GM20000 (cell line): ENCODE measurements around the gene TRAPPC1.

Experiments used
- DNase-seq: peaks from one replicate; pipeline ENCODE4 v3.0.0; 2012; ENCODE audit warnings: low spot score
- TF ChIP-seq, protein P1 (sequence below): IDR thresholded peaks from 2 replicates; pipeline ENCODE4 v1.5.1; 2012; ENCODE audit warnings: mild to moderate bottlenecking, control low read depth; ENCODE audit errors: extremely low read depth, missing control alignments

The TRAPPC1 gene

DNA sequence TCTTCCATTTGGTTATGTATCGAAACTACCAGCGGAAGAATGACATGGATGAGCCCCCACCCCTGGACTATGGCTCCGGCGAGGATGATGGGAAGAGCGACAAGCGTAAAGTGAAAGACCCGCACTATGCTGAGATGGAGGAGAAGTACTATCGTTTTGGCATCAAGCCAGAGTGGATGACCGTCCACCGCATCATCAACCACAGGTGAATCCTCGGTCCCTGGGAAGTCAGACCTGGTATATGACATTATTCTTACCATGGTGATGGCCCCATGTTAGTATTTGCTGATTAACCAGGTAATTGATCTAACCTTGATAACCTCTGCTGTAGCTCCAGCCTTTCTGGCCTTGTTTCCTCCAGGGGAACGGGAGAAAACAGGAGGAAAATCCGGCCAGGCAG, 34.7 kb downstream of the TRAPPC1 start:
- DNase-seq: no peak
- TF ChIP-seq, protein P1, sequence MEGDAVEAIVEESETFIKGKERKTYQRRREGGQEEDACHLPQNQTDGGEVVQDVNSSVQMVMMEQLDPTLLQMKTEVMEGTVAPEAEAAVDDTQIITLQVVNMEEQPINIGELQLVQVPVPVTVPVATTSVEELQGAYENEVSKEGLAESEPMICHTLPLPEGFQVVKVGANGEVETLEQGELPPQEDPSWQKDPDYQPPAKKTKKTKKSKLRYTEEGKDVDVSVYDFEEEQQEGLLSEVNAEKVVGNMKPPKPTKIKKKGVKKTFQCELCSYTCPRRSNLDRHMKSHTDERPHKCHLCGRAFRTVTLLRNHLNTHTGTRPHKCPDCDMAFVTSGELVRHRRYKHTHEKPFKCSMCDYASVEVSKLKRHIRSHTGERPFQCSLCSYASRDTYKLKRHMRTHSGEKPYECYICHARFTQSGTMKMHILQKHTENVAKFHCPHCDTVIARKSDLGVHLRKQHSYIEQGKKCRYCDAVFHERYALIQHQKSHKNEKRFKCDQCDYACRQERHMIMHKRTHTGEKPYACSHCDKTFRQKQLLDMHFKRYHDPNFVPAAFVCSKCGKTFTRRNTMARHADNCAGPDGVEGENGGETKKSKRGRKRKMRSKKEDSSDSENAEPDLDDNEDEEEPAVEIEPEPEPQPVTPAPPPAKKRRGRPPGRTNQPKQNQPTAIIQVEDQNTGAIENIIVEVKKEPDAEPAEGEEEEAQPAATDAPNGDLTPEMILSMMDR: no peak

DNA sequence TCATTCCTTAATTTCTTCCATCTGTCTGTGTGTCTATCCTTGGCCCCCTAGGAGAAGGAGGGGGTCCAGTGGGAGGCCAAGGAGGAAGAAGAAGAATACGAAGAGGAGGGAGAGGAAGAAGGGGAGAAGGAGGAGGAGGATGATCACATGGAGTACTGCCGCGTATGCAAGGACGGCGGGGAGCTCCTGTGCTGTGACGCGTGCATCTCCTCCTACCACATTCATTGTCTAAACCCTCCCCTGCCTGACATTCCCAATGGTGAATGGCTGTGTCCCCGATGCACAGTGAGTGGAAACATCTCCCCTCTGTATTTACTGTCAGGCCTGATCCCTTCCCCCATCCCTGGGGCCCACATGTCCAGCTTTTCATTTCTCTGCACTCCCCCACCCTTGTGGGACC, 36.9 kb downstream of the TRAPPC1 start:
- no peak for DNase-seq
- TF ChIP-seq, protein P1: no peak

DNA sequence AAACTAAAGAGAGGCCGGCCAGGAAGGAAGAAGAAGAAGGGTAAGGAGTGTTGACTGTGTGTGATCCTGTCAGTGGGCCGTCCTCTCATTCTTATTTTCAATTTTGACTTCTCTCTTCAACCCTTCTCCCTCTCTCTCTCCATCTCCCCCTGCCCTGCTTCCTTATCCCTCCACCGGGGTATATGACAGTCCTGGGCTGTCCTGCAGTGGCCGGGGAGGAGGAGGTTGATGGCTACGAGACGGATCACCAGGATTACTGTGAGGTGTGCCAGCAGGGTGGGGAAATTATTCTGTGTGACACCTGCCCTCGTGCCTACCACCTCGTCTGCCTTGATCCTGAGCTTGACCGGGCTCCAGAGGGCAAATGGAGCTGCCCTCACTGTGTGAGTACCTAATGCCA, 37.5 kb downstream of the TRAPPC1 start:
- DNase-seq: no peak
- TF ChIP-seq, protein P1: no peak

DNA sequence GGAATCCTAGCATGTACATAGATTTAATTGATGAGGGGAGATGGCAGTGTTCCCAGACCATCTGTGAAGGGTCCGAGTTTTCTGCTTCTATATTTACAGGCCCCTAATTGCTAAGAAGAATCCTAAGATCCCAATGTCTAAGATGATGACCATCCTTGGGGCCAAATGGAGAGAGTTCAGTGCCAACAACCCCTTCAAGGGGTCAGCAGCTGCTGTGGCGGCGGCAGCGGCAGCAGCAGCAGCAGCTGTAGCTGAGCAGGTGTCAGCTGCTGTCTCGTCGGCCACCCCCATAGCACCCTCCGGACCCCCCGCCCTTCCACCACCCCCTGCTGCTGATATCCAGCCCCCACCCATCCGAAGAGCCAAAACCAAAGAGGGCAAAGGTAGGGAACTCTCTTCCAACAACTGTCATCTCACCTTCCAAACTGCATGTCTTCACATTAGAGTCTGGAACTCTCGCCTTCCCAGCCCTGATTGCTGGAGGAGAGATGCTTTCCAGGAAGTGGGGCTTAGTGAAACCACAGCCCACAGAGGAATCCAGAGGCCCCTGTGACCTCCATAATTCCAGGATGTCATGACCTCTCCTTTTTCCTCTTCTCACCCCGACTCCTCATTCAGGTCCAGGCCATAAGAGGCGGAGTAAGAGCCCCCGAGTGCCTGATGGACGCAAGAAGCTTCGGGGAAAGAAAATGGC, 38.4 kb downstream of the TRAPPC1 start:
- DNase-seq: no peak

DNA sequence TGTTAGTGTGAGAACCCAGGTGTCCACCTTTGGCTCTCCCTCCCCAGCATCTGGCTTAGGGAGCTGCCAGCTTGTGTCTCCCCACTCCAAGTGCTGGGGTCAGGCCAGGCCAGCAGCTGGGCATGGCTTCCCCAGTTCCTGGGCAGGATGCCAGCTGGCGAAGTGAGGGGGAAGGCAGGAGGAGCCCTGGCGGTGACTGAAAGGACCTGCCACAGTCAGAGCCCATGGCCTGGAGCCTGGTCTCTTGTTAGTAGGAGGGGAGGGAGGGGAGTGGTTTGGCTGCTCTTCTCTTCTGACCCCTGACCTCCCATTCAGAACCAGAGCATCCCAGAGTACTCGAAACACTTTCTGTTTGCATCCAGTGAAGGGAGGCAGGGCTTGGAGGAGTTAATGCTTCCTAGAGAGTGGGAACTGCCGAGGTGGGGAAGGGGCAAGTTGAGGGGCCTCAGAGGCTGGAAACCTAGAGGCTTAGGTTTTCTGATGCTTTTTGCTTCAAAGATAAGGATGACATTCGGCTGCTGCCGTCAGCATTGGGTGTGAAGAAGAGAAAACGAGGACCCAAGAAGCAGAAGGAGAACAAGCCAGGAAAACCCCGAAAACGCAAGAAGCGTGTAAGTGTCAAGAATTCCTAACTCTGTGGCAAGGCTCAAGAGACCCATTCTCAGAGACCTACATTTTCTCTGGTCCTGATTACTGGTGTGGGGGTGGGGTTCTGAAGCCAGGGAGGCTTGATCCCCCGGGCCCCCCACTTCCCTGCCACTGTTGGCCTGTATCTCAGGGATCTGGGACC, 42.4 kb downstream of the TRAPPC1 start:
- TF ChIP-seq, protein P1: no peak

More for the DNA sequence above, 38.4 kb downstream of the TRAPPC1 start:
- TF ChIP-seq, protein P1: no peak

DNA sequence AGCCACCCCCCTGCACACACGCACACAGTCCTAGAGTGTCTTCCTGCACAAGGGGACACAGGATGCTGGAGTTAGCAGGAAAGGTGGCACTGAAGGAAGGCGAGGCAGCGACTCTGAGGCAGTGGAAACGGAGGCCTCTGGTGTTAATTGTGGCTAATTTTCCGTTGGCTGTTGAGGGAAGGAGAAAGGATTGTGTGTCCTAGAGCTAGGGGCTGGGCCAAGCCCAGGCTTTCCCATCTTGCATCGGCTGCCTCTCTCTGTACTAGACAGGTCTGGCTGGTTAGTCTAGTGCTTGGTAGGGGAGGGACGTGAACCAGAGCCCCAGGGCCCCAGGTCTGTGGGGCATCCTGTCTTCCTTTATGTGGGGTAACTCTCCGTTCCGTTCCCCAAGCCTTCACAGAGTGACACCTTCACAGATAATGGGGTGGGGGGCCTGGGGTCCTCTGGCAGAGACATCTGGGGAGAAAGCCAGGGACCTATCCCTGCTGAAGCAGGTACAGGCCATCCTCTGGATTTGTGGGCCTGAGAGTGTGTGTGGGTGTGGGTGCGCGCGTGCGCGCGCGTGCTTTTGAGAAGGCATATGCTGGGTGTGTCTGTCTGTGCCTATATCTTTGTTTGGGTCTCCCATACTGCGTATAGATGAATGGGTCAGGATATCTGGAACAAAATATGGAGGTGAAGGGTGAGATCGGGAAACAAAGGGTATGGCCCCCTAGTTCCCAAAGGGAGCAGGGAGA, 43.4 kb downstream of the TRAPPC1 start, which contains the start of gene CHD3:
Gene CHD3, plus strand, starts transcription at position 606 of the 737 bp plus-strand sequence. CDS start 212 bp downstream, outside the sequence.
- no peak for DNase-seq
- TF ChIP-seq, protein P1: no peak

More for the DNA sequence above, 42.4 kb downstream of the TRAPPC1 start:
- DNase-seq: no peak
